ENCODE data around the gene NFIA. TPM values are rescaled to one million over a fixed set of nuclear protein-coding genes. Genes with fewer than 3 reads are reported as not detected.

Gene NFIA
- total RNA-seq, 1 experiment from 2014 or later: 20.9 TPM

DNA sequence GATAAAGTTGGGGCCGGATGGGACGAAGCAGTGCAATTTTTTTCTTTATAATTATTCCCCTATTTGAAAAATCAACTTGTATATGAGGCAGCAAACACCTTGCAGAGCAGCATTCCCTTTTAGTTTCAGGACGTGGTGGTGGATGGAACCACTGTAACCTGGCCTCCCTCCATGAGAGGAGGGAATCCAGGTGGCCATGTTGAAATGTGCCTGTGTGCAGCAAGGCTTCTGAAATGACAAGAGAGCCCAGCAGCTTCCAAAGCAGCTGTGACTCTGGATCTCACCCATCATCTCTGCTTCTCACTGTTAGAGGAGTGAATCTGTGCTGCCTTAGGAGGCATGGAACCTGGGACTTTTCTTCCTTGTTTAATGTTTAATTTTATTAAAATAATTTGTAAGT lies 42.3 kb downstream of the NFIA start:
- DNase-seq (ENCODE audit: low read depth, low spot score) (no peak), ATAC-seq (no peak)
- ChIA-PET CTCF (no interaction called here), POLR2A (no interaction called here)
- Histone ChIP-seq H3K27ac (ENCODE audit: low read length) (no peak overlapping the region), H3K4me1 (ENCODE audit: control insufficient read depth, insufficient read depth, low read length) (peaks cover 11% of the 10 kb centered on the region), H3K36me3 (ENCODE audit: control insufficient read depth, insufficient read depth, low read length) (no peaks in the 10 kb centered on the region), H3K27me3 (ENCODE audit: control insufficient read depth, insufficient read depth, low read length) (no peaks in the 10 kb centered on the region), H3K4me3 (ENCODE audit: low read depth in 2 of 2, low read length in 2 of 2) (no peak overlapping the region), H3K9me3 (ENCODE audit: control insufficient read depth, insufficient read depth, low read depth, low read length) (no peaks in the 10 kb centered on the region)
- no TSS peak for BruUV-seq (replicated peaks)
- intact Hi-C loops (cut with micrococcal nuclease; ENCODE audit: unreplicated experiment) (no loop called here), in situ Hi-C loops (cut with HindIII; ENCODE audit: low pct_unique_long_range_greater_than_20kb, low sequenced_read_pairs) (no loop called here)
- TF ChIP-seq, protein P1, sequence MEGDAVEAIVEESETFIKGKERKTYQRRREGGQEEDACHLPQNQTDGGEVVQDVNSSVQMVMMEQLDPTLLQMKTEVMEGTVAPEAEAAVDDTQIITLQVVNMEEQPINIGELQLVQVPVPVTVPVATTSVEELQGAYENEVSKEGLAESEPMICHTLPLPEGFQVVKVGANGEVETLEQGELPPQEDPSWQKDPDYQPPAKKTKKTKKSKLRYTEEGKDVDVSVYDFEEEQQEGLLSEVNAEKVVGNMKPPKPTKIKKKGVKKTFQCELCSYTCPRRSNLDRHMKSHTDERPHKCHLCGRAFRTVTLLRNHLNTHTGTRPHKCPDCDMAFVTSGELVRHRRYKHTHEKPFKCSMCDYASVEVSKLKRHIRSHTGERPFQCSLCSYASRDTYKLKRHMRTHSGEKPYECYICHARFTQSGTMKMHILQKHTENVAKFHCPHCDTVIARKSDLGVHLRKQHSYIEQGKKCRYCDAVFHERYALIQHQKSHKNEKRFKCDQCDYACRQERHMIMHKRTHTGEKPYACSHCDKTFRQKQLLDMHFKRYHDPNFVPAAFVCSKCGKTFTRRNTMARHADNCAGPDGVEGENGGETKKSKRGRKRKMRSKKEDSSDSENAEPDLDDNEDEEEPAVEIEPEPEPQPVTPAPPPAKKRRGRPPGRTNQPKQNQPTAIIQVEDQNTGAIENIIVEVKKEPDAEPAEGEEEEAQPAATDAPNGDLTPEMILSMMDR (IDR thresholded peaks at IDR 0.05): no peak
- TF ChIP-seq, protein P2, sequence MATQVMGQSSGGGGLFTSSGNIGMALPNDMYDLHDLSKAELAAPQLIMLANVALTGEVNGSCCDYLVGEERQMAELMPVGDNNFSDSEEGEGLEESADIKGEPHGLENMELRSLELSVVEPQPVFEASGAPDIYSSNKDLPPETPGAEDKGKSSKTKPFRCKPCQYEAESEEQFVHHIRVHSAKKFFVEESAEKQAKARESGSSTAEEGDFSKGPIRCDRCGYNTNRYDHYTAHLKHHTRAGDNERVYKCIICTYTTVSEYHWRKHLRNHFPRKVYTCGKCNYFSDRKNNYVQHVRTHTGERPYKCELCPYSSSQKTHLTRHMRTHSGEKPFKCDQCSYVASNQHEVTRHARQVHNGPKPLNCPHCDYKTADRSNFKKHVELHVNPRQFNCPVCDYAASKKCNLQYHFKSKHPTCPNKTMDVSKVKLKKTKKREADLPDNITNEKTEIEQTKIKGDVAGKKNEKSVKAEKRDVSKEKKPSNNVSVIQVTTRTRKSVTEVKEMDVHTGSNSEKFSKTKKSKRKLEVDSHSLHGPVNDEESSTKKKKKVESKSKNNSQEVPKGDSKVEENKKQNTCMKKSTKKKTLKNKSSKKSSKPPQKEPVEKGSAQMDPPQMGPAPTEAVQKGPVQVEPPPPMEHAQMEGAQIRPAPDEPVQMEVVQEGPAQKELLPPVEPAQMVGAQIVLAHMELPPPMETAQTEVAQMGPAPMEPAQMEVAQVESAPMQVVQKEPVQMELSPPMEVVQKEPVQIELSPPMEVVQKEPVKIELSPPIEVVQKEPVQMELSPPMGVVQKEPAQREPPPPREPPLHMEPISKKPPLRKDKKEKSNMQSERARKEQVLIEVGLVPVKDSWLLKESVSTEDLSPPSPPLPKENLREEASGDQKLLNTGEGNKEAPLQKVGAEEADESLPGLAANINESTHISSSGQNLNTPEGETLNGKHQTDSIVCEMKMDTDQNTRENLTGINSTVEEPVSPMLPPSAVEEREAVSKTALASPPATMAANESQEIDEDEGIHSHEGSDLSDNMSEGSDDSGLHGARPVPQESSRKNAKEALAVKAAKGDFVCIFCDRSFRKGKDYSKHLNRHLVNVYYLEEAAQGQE (IDR thresholded peaks at IDR 0.05; ENCODE audit: insufficient read depth in 1 of 2, low read depth in 2 of 2, low read length in 1 of 2): no peak
- no peak for TF ChIP-seq POLR2AphosphoS5 (IDR thresholded peaks at IDR 0.05; ENCODE audit: low read depth, low read length)
- no peak for TF ChIP-seq TCF7L2 (IDR thresholded peaks at IDR 0.05; ENCODE audit: low read depth, low read length)
- TF ChIP-seq SIN3A (IDR thresholded peaks at IDR 0.05; ENCODE audit: borderline replicate concordance, insufficient read depth, low read depth, low read length): no peak

DNA sequence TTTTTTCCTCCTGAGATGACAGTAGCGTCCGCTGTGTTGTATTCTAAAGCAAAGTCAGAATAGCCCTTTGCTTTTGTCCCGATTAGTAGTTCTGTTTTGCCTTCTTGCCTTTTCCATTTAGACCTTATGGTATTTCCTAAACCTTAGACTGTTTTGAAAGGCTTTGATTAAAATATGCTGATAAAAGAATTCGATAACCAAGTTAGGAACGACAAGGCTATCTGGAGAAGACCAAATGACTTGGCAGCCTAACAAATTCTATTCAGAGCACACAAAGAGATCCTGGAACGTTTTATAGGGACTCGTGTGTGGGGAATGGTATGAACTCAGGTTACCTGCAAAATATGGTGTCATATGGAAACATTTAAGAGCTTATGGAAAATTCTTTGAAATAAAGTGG lies 42.9 kb downstream of the NFIA start:
- ChIA-PET POLR2A (no interaction called here), CTCF (no interaction called here)
- no peak overlapping the region; the same call in 1 of the 2 replicates for H3K27ac ChIP-seq (ENCODE audit: low read length)
- peaks cover 11% of the 10 kb centered on the region for H3K4me1 ChIP-seq (ENCODE audit: control insufficient read depth, insufficient read depth, low read length)
- TF ChIP-seq, protein P1 (IDR thresholded peaks at IDR 0.05): no peak
- TF ChIP-seq TCF7L2 (IDR thresholded peaks at IDR 0.05; ENCODE audit: low read depth, low read length) (no peak), SIN3A (IDR thresholded peaks at IDR 0.05; ENCODE audit: borderline replicate concordance, insufficient read depth, low read depth, low read length) (no peak), POLR2AphosphoS5 (IDR thresholded peaks at IDR 0.05; ENCODE audit: low read depth, low read length) (no peak)
- TF ChIP-seq, protein P2 (IDR thresholded peaks at IDR 0.05; ENCODE audit: insufficient read depth in 1 of 2, low read depth in 2 of 2, low read length in 1 of 2): no peak
- intact Hi-C loops (cut with micrococcal nuclease; ENCODE audit: unreplicated experiment) (no loop called here), in situ Hi-C loops (cut with HindIII; ENCODE audit: low pct_unique_long_range_greater_than_20kb, low sequenced_read_pairs) (no loop called here)
- ATAC-seq (no peak), DNase-seq (ENCODE audit: low read depth, low spot score) (no peak)
- no peaks in the 10 kb centered on the region for H3K36me3 ChIP-seq (ENCODE audit: control insufficient read depth, insufficient read depth, low read length)
- no peaks in the 10 kb centered on the region for H3K9me3 ChIP-seq (ENCODE audit: control insufficient read depth, insufficient read depth, low read depth, low read length)
- H3K27me3 ChIP-seq (ENCODE audit: control insufficient read depth, insufficient read depth, low read length): no peaks in the 10 kb centered on the region
- no peak overlapping the region for H3K4me3 ChIP-seq (ENCODE audit: low read depth in 2 of 2, low read length in 2 of 2)
- no TSS peak for BruUV-seq (replicated peaks)

Data from Panc1 (cell line).